Prostate gland (tissue), 2 donors: ENCODE data around the gene TSPAN18. TPM values are rescaled to one million over a fixed set of nuclear protein-coding genes. Genes with fewer than 3 reads are reported as not detected.

Experiments
- DNase-seq: peaks from one replicate; pipeline ENCODE4 v3.0.0-alpha.2; 2019; ENCODE audit warnings: low spot score
- H3K27ac ChIP-seq, 2 donors: fragments of 200-600 bp; sonication (generic); 2 replicates each; pipeline ENCODE4 v1.5.1; 2017 to 2019
- H3K27me3 ChIP-seq: fragments of 200-600 bp; sonication (generic); replicated peaks from 2 replicates; pipeline ENCODE4 v1.5.1; 2019; ENCODE audit not compliant: insufficient read depth
- H3K36me3 ChIP-seq, 2 donors: fragments of 200-600 bp; sonication (generic); 1 replicate in 1 of 2; 2 replicates in 1 of 2; pipeline versions ENCODE4 v1.5.1 to v1.8.1; 2017 to 2019
- H3K4me1 ChIP-seq: fragments of 200-600 bp; sonication (generic); replicated peaks from 2 replicates; pipeline ENCODE4 v1.5.1; 2019
- H3K4me3 ChIP-seq, 2 donors: fragments of 200-600 bp; sonication (generic); 2 replicates each; pipeline ENCODE4 v1.5.1; 2017 to 2019
- H3K9me3 ChIP-seq: fragments of 200-600 bp; sonication (generic); 2 replicates; pipeline ENCODE4 v1.5.1; 2017
- POLR2A ChIP-seq: fragments of 450-650 bp; IDR thresholded peaks from one replicate; pipeline ENCODE4 v1.6.1; 2016; ENCODE audit warnings: antibody characterized with exemption, mild to moderate bottlenecking
- POLR2AphosphoS5 ChIP-seq: sonication (generic); formaldehyde crosslinking; IDR thresholded peaks from one replicate; pipeline ENCODE4 v1.6.1; 2017; ENCODE audit warnings: antibody characterized with exemption
- WGBS: methylation state at CpG from one replicate; pipeline ENCODE4 v1.1.5; 2018; 5-methylcytosine and 5-hydroxymethylcytosine counted together
- intact Hi-C: fragments of 100-400 bp; cut with DNase I; formaldehyde crosslinking; loops from one replicate; pipeline ENCODE4 v1.14.2; 2022
- total RNA-seq, 2 donors: library from RNA; depleted of rRNA; stranded (reverse); fragments of >200 nt; gene quantifications; one replicate each; pipeline ENCODE4 v1.1.0, GENCODE V29; 2016
- TF ChIP-seq, protein P1 (sequence below), 4 experiments: fragments of 200-600 bp in 2 of 4; fragments of 450-650 bp in 2 of 4; sonication (generic) in 2 of 4; IDR thresholded peaks; 1 replicate in 3 of 4; 2 replicates in 1 of 4; pipeline ENCODE4 v1.5.1; 2016 to 2019; ENCODE audit warnings: antibody characterized with exemption in 4 of 4, mild to moderate bottlenecking in 2 of 4, moderate library complexity in 2 of 4

Gene TSPAN18
- 1 to 10 TPM; 4.1 to 6.6 TPM for total RNA-seq

- peak within 1 kb of the TSS; percentile 48 to 70 for H3K27ac ChIP-seq
- peak within 1 kb of the TSS; percentile 44 to 50 for H3K4me3 ChIP-seq
- DNase-seq: no peak
- intact Hi-C loops: loop anchor here (5.0 to 10.0 kb wide), 3 partner anchors 36 to 162 kb away; partner anchors contain the start of gene CD82
- TF ChIP-seq POLR2AphosphoS5: no peak
- no peak for TF ChIP-seq POLR2A
- TF ChIP-seq, protein P1, sequence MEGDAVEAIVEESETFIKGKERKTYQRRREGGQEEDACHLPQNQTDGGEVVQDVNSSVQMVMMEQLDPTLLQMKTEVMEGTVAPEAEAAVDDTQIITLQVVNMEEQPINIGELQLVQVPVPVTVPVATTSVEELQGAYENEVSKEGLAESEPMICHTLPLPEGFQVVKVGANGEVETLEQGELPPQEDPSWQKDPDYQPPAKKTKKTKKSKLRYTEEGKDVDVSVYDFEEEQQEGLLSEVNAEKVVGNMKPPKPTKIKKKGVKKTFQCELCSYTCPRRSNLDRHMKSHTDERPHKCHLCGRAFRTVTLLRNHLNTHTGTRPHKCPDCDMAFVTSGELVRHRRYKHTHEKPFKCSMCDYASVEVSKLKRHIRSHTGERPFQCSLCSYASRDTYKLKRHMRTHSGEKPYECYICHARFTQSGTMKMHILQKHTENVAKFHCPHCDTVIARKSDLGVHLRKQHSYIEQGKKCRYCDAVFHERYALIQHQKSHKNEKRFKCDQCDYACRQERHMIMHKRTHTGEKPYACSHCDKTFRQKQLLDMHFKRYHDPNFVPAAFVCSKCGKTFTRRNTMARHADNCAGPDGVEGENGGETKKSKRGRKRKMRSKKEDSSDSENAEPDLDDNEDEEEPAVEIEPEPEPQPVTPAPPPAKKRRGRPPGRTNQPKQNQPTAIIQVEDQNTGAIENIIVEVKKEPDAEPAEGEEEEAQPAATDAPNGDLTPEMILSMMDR (IDR thresholded peaks at IDR 0.05): no peak
- H3K36me3 ChIP-seq: no peaks in the 10 kb centered on the region
- H3K9me3 ChIP-seq: no peaks in the 10 kb centered on the region
- WGBS: 13% methylated on average over 45 of the region's 67 CpGs
- H3K27me3 ChIP-seq: no peaks in the 10 kb centered on the region
- no peaks in the 10 kb centered on the region for H3K4me1 ChIP-seq
These were observed at the start of gene TSPAN18 for GRCh38 chr11:44726283-44727113. TSPAN18 (plus strand) TSS chr11:44726962; CDS start chr11:44906417, 179,455 bp downstream.

DNA sequence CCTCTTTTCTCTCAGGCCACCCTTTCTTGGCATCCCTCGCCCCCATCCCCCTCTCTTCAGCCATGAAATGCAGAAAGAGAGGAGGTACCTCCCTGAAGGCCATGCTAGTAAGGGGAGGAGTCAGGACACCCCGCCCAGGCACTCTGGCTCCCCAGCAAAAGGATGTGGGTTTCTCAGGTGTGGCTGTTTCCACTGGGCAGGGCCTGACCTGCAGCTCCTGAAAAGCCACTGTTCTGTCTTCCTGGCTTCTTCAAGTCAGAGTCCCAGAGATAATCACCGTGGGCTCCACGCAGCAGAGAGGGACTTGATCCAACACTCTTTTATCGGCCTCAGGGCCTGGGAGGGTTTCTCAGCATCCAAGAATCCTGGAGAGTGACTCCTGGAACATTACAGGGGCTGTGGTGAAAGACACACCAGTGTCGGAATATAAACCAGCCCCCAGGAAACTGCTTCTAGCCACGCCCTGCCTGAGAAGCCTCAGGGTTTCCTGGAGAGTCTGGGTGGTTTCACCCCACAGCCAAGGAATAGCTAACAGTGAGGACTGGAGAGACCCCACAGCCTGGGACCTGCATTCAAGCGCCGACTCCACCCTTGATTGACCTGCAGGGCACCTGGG, 45.7 kb upstream of the TSPAN18 start:
- DNase-seq: no peak
- TF ChIP-seq, protein P1 (IDR thresholded peaks at IDR 0.05): no peak
- TF ChIP-seq POLR2AphosphoS5 (no peak), POLR2A (no peak)

DNA sequence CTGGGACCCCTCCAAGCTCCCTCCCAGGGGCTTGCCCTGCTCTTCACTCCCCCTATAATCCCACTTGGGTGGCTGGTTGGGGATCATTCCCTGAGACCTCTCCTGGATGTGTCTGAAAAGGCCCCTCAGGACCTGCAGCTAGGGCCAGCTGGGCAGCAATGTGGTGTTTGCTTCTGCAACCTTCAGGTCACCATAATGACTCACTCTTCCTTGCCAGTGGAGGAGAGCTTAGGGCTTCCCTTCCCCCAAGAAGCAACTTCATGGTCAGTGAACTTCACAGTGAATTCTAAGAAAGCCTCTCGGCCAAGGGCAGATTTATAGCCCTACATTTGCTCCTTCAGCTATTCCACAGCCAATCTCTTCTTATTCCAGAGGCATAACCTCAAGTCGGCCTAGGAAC, 45.1 kb upstream of the TSPAN18 start:
- TF ChIP-seq POLR2AphosphoS5: no peak
- no peak for TF ChIP-seq POLR2A
- TF ChIP-seq, protein P1 (IDR thresholded peaks at IDR 0.05): no peak
- intact Hi-C loops: no loop called here
- Histone ChIP-seq H3K27ac (no peak overlapping the region), H3K27me3 (no peaks in the 10 kb centered on the region), H3K9me3 (no peaks in the 10 kb centered on the region), H3K4me3 (no peak overlapping the region), H3K4me1 (no peaks in the 10 kb centered on the region), H3K36me3 (no peaks in the 10 kb centered on the region)
- WGBS: 63% methylated on average over 2 of the region's 2 CpGs
- no peak for DNase-seq

More for the DNA sequence above, 45.7 kb upstream of the TSPAN18 start:
- H3K4me3 ChIP-seq: no peak overlapping the region
- 74% methylated on average over 9 of the region's 9 CpGs for WGBS
- no peaks in the 10 kb centered on the region for H3K36me3 ChIP-seq
- intact Hi-C loops: no loop called here
- no peaks in the 10 kb centered on the region for H3K27me3 ChIP-seq
- no peaks in the 10 kb centered on the region for H3K4me1 ChIP-seq
- H3K9me3 ChIP-seq: no peaks in the 10 kb centered on the region
- H3K27ac ChIP-seq: no peak overlapping the region

DNA sequence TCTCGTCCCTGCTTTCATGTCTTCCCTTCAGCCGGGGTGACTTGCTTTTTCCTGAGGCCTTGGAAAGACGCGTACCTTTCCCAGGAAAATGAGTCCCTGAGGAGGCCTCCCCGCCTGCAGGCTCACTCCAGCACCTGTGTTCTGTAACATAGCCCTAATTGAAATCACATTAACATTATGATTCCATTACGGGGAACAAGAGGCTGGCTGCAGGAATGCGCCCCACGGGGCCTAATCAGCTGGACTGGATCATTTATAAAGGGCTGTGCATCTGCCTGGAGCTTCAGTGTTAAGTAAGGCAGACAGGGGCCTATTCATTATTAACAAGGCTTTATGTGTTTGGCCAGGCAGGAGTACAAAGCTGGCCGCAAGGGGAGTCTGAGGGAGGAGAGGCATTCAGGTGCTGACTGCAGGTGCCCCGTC, 41.9 kb upstream of the TSPAN18 start:
- WGBS: 73% methylated on average over 10 of the region's 10 CpGs
- Histone ChIP-seq H3K9me3 (no peaks in the 10 kb centered on the region), H3K36me3 (no peaks in the 10 kb centered on the region), H3K27me3 (no peaks in the 10 kb centered on the region), H3K27ac (no peak overlapping the region), H3K4me3 (no peak overlapping the region), H3K4me1 (no peaks in the 10 kb centered on the region)
- DNase-seq: no peak
- intact Hi-C loops: no loop called here
- TF ChIP-seq POLR2A (no peak), POLR2AphosphoS5 (no peak)

GRCh38 chr11:44687388-44687787, 39.4 kb upstream of the TSPAN18 start:
- Histone ChIP-seq H3K27ac (no peak overlapping the region), H3K4me3 (no peak overlapping the region), H3K4me1 (no peaks in the 10 kb centered on the region), H3K27me3 (no peaks in the 10 kb centered on the region), H3K36me3 (no peaks in the 10 kb centered on the region), H3K9me3 (no peaks in the 10 kb centered on the region)
- TF ChIP-seq POLR2AphosphoS5: no peak
- no peak for TF ChIP-seq POLR2A
- TF ChIP-seq, protein P1 (IDR thresholded peaks at IDR 0.05): no peak
- no peak for DNase-seq
- intact Hi-C loops: no loop called here
- 84% methylated on average over 4 of the region's 4 CpGs for WGBS
